ENCODE results near the gene BNIP5. TPM values are rescaled to one million over a fixed set of nuclear protein-coding genes. Genes with fewer than 3 reads are reported as not detected.

Gene BNIP5
- total and polyA plus RNA-seq, 2 donors from 2014 or later = 0.44 TPM; not detected in 1

- intact Hi-C loops (cut with DNase I) = no loop called here
- FAIRE-seq = no peak
- no peak for TF ChIP-seq CTCF (IDR thresholded peaks at IDR 0.05; ENCODE audit: borderline replicate concordance, extremely low read depth, insufficient read depth)
Observed at GRCh38 chr6:36308514-36308913, 28.2 kb downstream of the BNIP5 start.

DNA sequence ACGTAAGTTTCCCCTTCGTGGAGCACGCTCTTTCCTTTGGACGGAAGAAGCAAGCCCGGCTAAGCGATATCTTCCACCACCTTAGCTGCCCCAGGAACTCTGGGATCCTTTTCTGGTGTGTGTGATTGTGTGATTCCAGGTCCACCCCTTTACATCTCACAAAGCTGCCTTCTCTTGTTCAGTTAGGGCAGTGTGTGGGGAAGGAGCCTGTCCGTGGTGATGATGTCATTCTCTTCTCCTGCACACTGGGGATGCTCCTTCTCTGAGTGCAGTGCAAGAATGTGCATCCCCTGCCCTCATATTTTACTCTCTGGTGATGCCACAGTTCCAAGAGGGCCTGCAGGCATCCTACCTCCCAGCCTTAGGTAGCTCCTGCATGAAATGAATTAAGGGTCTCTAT lies 30.3 kb downstream of the BNIP5 start:
- H3K9ac ChIP-seq (ENCODE audit: low read length in 3 of 3) = no peak overlapping the region

More at GRCh38 chr6:36308514-36308913, 28.2 kb downstream of the BNIP5 start:
- Histone ChIP-seq H3K4me1 (ENCODE audit: control insufficient read depth in 2 of 3, insufficient read depth in 2 of 3, low read depth in 1 of 3, low read length in 3 of 3) (no peaks in the 10 kb centered on the region), H3K27me3 (ENCODE audit: control insufficient read depth, insufficient read depth, low read length) (no peaks in the 10 kb centered on the region), H3K9me3 (ENCODE audit: control insufficient read depth in 2 of 3, insufficient read depth in 1 of 3, low read length in 3 of 3) (no peaks in the 10 kb centered on the region), H3K4me3 (ENCODE audit: low read length in 3 of 3) (no peak overlapping the region), H3K27ac (ENCODE audit: low read depth in 2 of 2, low read length in 2 of 2) (no peak overlapping the region), H3K36me3 (ENCODE audit: control insufficient read depth in 2 of 3, insufficient read depth in 3 of 3, low read length in 3 of 3) (peaks cover 0 to 11% (median 0%) of the 10 kb centered on the region in 3 donors), H3K9ac (ENCODE audit: low read length in 3 of 3) (no peak overlapping the region)
- DNase-seq = no peak

DNA sequence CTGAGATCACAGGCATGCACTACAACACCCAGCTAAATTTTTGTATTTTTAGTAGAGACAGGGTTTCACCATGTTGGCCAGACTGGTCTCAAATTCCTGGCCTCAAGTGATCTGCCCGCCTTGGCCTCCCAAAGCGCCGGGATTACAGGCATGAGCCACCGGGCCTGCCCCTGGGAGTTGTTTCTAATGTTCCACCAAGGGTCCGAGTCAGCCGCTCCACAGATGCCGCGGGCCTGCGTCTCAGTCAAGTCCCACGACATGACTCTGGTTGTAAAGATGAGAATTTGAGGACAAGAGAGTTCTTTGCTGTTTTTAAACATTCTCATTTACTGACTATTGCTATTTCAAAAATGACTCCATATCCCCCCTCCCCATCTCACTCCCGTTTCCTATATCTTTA lies 30.8 kb downstream of the BNIP5 start:
- intact Hi-C loops (cut with DNase I) = no loop called here
- no peaks in the 10 kb centered on the region for H3K9me3 ChIP-seq (ENCODE audit: control insufficient read depth in 2 of 3, insufficient read depth in 1 of 3, low read length in 3 of 3)
- no peak for TF ChIP-seq CTCF (IDR thresholded peaks at IDR 0.05; ENCODE audit: borderline replicate concordance, extremely low read depth, insufficient read depth)
- peaks cover 0 to 11% (median 0%) of the 10 kb centered on the region in 3 donors for H3K36me3 ChIP-seq (ENCODE audit: control insufficient read depth in 2 of 3, insufficient read depth in 3 of 3, low read length in 3 of 3)
- no peak overlapping the region for H3K9ac ChIP-seq (ENCODE audit: low read length in 3 of 3)
- no peaks in the 10 kb centered on the region for H3K4me1 ChIP-seq (ENCODE audit: control insufficient read depth in 2 of 3, insufficient read depth in 2 of 3, low read depth in 1 of 3, low read length in 3 of 3)
- H3K27me3 ChIP-seq (ENCODE audit: control insufficient read depth, insufficient read depth, low read length) = no peaks in the 10 kb centered on the region
- DNase-seq (peak in 1 of 5 donors; percentile 56), FAIRE-seq (no peak)
- no peak overlapping the region for H3K27ac ChIP-seq (ENCODE audit: low read depth in 2 of 2, low read length in 2 of 2)
- no peak overlapping the region for H3K4me3 ChIP-seq (ENCODE audit: low read length in 3 of 3)

More for the DNA sequence above, 30.3 kb downstream of the BNIP5 start:
- no peak overlapping the region for H3K27ac ChIP-seq (ENCODE audit: low read depth in 2 of 2, low read length in 2 of 2)
- H3K9me3 ChIP-seq (ENCODE audit: control insufficient read depth in 2 of 3, insufficient read depth in 1 of 3, low read length in 3 of 3) = no peaks in the 10 kb centered on the region
- H3K4me1 ChIP-seq (ENCODE audit: control insufficient read depth in 2 of 3, insufficient read depth in 2 of 3, low read depth in 1 of 3, low read length in 3 of 3) = no peaks in the 10 kb centered on the region
- FAIRE-seq (no peak), DNase-seq (no peak)
- no peak overlapping the region for H3K4me3 ChIP-seq (ENCODE audit: low read length in 3 of 3)
- peaks cover 0 to 11% (median 0%) of the 10 kb centered on the region in 3 donors for H3K36me3 ChIP-seq (ENCODE audit: control insufficient read depth in 2 of 3, insufficient read depth in 3 of 3, low read length in 3 of 3)
- no peaks in the 10 kb centered on the region for H3K27me3 ChIP-seq (ENCODE audit: control insufficient read depth, insufficient read depth, low read length)
- intact Hi-C loops (cut with DNase I) = no loop called here
- no peak for TF ChIP-seq CTCF (IDR thresholded peaks at IDR 0.05; ENCODE audit: borderline replicate concordance, extremely low read depth, insufficient read depth)

Data from kidney (tissue), 14 donors.